Measurements from ENCODE around the gene CSTF1.

Gene CSTF1

GRCh38 chr20:56392132-56392880 lies at the start of gene CSTF1, which contains the start of gene AURKA:
CSTF1 (plus strand) TSS chr20:56392645; CDS start chr20:56395553, 2,908 bp downstream.
AURKA (minus strand) TSS chr20:56392215; CDS start chr20:56388197, 4,018 bp downstream.
- TF ChIP-seq ZFP30 (CRISPR knock-in tag; IDR thresholded peaks at IDR 0.05) = no peak
- 0 out of 2 replicates have a peak, but pooled peaks have one; percentile 55 for TF ChIP-seq TSHZ2 (CRISPR knock-in tag; IDR thresholded peaks at IDR 0.05)
- no peak for TF ChIP-seq GLIS3 (CRISPR knock-in tag; IDR thresholded peaks at IDR 0.05)
- peak; percentile 60; the same call in 1 of the 2 replicates for TF ChIP-seq ZNF70 (CRISPR knock-in tag; IDR thresholded peaks at IDR 0.05)
- no peak for TF ChIP-seq ZFP3 (CRISPR knock-in tag; IDR thresholded peaks at IDR 0.05)
- TF ChIP-seq POU6F1 (CRISPR knock-in tag; IDR thresholded peaks at IDR 0.05; ENCODE audit: borderline replicate concordance, low read depth) = no peak
- TF ChIP-seq SNAI2 (CRISPR knock-in tag; IDR thresholded peaks at IDR 0.05) = no peak
- ATAC-seq = peak; percentile 95

GRCh38 chr20:56342783-56343182 lies 49.7 kb upstream of the CSTF1 start:
- TF ChIP-seq PATZ1 (CRISPR knock-in tag; IDR thresholded peaks at IDR 0.05; ENCODE audit: borderline replicate concordance) = no peak
- no peak for TF ChIP-seq TSHZ2 (CRISPR knock-in tag; IDR thresholded peaks at IDR 0.05)
- TF ChIP-seq TOX (CRISPR knock-in tag; IDR thresholded peaks at IDR 0.05; ENCODE audit: borderline replicate concordance) = no peak
- no peak for TF ChIP-seq ZFP30 (CRISPR knock-in tag; IDR thresholded peaks at IDR 0.05)
- TF ChIP-seq RARB (CRISPR knock-in tag; IDR thresholded peaks at IDR 0.05) = no peak
- TF ChIP-seq ZNF8 (CRISPR knock-in tag; IDR thresholded peaks at IDR 0.05) = no peak
- TF ChIP-seq TCF4 (CRISPR knock-in tag; IDR thresholded peaks at IDR 0.05; ENCODE audit: borderline replicate concordance) = no peak
- TF ChIP-seq POU6F1 (CRISPR knock-in tag; IDR thresholded peaks at IDR 0.05; ENCODE audit: borderline replicate concordance, low read depth) = no peak
- no peak for TF ChIP-seq CREB5 (CRISPR knock-in tag; IDR thresholded peaks at IDR 0.05; ENCODE audit: low read depth)
- TF ChIP-seq CSDC2 (CRISPR knock-in tag; IDR thresholded peaks at IDR 0.05) = no peak
- no peak for TF ChIP-seq ARNTL (CRISPR knock-in tag; IDR thresholded peaks at IDR 0.05; ENCODE audit: borderline replicate concordance, low read depth)
- no peak for TF ChIP-seq ZNF70 (CRISPR knock-in tag; IDR thresholded peaks at IDR 0.05)
- no peak for TF ChIP-seq ESRRG (CRISPR knock-in tag; IDR thresholded peaks at IDR 0.05)
- TF ChIP-seq ISL1 (CRISPR knock-in tag; IDR thresholded peaks at IDR 0.05) = no peak
- TF ChIP-seq OSR1 (CRISPR knock-in tag; IDR thresholded peaks at IDR 0.05) = no peak
- no peak for TF ChIP-seq ZFP3 (CRISPR knock-in tag; IDR thresholded peaks at IDR 0.05)
- TF ChIP-seq PPARA (CRISPR knock-in tag; IDR thresholded peaks at IDR 0.05; ENCODE audit: borderline replicate concordance) = no peak
- TF ChIP-seq ZC3H10 (CRISPR knock-in tag; IDR thresholded peaks at IDR 0.05) = no peak
- no peak for TF ChIP-seq CSRNP3 (CRISPR knock-in tag; IDR thresholded peaks at IDR 0.05)
- ATAC-seq = no peak
